NCI-H2029 treated with DMSO at 0.1 percent for 48 hours (cell line): ENCODE results near the gene CRABP2.

Experiments used
- DNase-seq: peaks from one replicate; lab custom pipeline; 2025; lab: John Stamatoyannopoulos, UW

The CRABP2 gene

GRCh38 chr1:156708218-156708661, 2.9 kb upstream of the CRABP2 start:
- DNase-seq, result no peak

DNA sequence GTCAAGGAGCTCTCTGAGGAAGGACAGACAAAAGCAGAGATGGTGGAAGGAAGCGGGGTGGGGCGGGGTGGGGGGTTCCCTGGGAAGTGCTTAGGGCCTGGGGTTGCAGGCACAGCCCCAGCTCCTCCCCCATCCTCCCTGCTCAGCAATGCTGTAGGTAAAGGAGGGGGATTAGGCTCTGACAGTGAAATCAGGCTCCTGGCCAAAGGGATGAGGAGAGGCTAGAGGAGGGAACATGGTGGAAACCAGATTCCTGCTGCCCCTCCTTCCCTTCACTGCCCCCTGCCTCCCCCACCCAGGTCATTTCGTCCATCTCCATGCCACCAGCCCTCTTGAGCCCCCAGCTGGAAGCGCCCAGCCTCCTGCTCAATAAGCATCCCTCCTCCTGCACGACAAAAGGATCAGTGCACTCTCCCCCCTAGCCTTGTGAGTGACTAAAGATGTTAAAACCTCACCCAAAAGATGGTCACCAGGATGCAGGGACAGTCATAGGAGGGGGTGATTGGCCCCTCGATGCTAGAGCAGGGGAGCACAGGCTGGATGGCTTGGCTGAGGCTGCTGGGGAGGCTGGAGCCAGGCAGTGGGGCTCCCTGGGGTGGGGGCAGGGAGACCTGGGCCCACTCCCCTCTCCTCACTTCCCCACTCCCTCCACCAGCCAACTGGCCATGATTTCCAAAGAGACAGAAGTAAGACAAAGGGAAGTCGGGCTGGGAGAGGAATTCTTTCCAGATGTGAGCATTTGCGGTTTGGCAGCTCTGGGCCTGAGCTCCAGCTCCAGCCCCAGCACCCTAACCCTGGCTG, 2.2 kb upstream of the CRABP2 start:
- DNase-seq, result no peak

DNA sequence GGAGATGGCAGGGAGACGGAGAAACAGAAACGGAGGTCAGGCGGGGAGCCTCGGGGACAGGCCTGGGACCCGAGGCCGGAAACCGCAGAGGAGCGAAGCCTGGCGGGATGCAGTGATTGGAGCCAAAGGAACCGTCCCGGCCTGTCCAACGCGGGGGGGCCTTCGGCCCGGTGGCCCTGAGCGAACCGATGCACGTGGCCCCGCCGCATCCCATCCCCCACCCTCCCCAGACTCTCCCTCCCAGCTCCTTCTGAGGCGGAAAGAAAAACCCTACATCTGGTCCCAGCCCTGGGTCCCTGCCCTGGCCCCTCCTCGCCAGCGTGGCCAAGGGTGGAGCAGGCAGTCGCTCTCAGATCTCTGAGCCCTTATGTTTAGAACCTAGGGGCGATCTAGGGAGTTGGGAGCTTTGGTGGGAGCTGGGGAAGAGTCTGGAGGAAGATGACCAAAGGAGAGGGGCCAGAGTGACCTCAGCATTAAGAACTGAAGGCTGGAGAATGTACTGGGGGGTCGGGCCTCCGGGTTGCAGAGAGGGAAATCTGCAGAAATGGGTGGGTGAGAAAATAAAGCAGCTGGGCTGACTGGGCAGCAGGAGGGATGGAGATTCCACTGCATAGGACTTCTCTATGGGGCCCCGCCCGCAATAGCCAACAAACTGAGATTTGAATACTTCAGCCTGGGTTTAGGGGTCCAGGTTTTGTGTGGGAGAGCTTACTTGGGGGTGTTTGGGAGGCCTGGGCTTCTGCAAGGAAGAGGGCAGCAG, 1.5 kb upstream of the CRABP2 start:
- no peak for DNase-seq

- peak; percentile 11 for DNase-seq
These were observed 704 bp upstream of the CRABP2 start for GRCh38 chr1:156705918-156706656.

- DNase-seq, result no peak
These were observed 458 bp downstream of the CRABP2 start for GRCh38 chr1:156704930-156705320.

GRCh38 chr1:156704166-156704711, 1.1 kb downstream of the CRABP2 start:
- no peak for DNase-seq

DNA sequence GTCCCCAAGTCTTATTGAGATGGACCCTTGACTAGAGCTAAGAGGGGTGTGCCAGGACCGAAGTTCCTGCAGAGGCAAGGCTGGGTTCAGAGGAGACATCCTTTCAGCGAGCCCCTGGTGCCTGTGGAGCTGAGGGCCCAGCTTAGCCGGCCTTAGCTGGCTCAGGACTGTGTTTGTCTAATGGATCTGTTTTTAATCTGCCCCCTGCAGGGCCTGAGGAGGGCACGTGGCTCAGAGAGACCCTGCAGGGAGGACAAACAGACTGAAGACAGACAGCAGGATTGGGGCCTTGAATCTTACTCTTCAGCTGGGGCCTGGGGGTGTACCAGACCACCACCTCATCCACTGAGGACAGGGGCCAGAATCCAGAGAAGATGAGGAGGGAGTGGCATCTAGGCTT, 1.6 kb downstream of the CRABP2 start:
- DNase-seq, result no peak

DNA sequence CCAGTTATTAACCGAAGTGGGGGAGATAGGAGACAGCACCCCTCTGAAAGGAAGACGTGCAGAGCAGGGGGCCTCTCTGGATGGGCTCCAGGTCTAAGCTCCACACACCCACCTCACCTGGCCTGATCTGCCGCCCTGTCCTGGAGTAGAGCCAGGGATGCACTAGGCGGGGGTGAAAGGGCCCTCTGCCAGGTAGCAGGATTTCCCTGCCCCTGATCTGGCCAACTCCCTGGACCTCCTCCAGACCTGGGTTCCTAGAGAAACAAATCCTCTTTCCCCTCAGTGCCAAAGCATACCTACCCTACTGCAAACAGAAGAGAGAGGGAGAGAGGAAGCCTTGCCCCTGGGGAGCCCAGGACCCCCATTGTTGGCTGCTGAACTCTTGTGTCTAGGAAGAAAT, 2.0 kb downstream of the CRABP2 start:
- DNase-seq, result peak; percentile 23

DNA sequence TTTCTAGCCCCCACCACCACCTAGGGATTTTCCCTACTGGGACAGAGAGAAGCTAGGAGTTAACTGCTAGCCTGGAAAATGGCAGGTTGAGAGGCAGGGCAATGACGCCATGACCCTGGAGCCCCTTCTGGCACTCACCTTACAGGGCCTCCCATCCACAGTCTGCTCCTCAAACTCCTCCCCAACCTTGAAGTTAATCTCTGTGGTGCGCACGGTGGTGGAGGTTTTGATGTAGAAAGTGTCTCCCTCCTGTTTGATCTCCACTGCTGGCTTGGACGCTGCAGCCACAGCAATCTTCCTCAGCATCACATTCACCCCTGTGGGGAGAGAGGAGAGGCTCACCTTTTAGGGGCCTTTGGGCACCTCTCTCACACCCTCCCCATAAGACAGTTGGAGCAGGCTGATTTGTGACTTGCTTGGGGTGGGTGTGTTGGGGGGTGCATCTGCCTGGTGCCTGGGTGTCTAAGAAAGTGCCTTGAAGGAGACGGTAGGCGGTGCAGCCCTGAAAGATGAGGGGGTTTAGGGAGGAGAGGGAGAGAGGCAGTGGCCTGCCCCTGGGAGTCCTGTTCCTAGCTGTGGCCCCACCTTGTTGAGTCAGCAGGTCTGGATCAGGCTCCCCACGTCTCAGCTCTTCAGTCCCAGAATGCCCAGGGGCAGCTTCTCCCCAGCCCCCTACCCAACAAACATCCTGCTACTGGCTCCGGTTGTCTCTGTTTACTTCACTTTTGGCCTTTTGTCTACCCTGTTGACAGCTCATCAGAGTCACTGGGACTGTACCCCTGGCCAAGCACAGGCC, 4.4 kb downstream of the CRABP2 start:
- no peak for DNase-seq

DNA sequence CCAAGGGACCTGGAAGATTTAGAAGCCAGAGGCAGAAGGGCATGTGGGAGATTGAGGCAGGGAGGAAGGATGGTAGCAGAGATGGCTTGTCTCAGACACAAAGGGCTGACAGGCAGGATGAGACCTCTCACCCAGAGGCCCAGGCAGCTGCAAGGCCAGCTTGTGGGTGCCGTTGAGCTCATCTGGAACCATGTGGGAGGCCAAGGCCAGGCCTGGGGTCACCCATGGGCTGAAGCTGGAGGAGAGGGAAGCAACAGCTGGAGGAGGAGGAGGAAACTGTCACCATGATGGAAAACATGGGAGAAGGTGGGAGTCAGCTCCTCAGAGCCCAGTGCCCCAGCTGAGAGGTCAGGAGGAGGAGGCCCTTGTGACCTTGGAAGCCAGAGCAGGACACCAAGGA, 6.4 kb downstream of the CRABP2 start:
- no peak for DNase-seq

GRCh38 chr1:156697481-156697880, 7.9 kb downstream of the CRABP2 start:
- no peak for DNase-seq

GRCh38 chr1:156696755-156697154, 8.6 kb downstream of the CRABP2 start:
- no peak for DNase-seq

DNA sequence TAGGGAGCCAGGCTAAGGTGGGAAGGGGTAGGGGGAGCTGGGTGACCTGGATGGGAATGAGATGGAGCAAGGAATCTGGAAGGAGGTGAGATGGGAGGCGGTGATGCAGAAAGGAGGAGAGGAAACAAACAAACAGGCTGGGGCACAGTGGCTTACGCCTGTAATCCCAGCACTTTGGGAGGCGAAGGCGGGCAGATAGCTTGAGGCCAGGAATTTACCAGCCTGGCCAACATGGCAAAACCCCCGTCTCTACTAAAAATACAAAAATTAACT, 10.8 kb downstream of the CRABP2 start:
- no peak for DNase-seq

GRCh38 chr1:156693848-156694689, 11.3 kb downstream of the CRABP2 start:
- DNase-seq, result no peak

- DNase-seq, result no peak
These were observed 12.2 kb downstream of the CRABP2 start for GRCh38 chr1:156692925-156693847.

GRCh38 chr1:156692441-156692924, 12.9 kb downstream of the CRABP2 start:
- no peak for DNase-seq

DNA sequence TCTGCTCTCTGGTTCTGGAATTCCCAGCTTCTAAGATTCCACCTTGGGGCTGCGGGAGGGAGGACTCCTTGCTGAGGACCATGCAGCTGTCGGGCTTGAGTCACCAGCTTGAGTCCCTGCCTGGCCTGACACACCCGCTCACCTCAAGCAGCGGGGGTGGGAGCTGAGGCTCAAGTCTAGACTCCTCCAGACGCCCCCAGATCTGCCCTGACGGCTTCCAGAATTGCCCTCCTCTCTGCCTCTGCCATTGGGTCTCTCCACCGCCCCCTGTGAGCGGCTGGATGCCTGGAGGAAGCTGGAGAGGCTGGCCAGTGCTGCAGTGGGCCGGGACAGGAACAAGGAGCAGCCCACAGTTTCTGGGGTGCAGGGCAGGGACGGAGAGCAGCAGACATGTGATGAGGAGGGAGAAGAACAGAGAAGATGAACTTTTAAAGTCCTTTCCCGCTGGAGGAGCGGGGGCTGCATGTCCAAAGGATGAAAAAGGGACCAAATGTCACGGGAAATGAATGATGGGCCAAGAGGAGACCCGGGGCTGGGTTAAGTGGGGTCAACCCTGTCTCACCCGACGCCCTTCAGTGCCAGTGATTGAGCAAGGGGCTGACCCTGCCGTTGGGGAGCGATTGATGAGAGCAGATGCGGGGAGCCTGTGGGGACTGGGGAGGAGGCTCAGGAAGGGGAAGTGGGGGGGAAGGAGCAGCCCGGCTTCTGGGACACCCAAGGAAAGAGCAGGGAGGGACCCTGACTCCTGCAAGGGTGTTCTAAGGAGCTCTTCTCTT, 13.5 kb downstream of the CRABP2 start:
- no peak for DNase-seq

DNA sequence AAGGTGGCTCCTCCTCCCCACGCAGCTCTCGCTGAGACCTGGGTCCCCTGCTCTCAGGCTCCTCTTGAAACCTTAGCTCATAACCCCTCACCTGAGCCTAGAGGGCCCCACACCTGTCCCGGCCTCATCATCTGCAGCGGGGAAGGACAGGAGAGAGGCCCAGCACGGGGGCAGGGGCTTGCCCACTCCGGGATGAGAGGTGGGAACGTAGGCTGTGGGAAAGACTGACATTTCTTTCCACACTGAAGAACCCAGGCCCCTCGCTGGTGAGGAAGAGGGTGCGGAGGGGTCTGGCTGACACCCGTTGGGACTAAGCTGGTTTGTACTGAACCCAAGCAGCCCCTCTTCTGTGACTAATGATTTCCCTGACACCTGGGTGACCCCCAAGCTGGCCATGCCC, 14.2 kb downstream of the CRABP2 start:
- no peak for DNase-seq

- DNase-seq, result no peak
These were observed 14.7 kb downstream of the CRABP2 start for GRCh38 chr1:156690675-156691036.
